Hepatic stellate cell (primary cell): ENCODE measurements around the gene CNTD1.

Experiments
- DNase-seq: peaks from one replicate; pipeline ENCODE4 v3.0.0; 2011; ENCODE audit warnings: low spot score

CNTD1 gene

GRCh38 chr17:42779936-42780850 is 18.5 kb upstream of the CNTD1 start, which contains the start of gene WNK4:
TSS of gene WNK4 (plus strand) at chr17:42780610. CDS start at chr17:42780699, 89 bp downstream.
- DNase-seq = peak; percentile 73

DNA sequence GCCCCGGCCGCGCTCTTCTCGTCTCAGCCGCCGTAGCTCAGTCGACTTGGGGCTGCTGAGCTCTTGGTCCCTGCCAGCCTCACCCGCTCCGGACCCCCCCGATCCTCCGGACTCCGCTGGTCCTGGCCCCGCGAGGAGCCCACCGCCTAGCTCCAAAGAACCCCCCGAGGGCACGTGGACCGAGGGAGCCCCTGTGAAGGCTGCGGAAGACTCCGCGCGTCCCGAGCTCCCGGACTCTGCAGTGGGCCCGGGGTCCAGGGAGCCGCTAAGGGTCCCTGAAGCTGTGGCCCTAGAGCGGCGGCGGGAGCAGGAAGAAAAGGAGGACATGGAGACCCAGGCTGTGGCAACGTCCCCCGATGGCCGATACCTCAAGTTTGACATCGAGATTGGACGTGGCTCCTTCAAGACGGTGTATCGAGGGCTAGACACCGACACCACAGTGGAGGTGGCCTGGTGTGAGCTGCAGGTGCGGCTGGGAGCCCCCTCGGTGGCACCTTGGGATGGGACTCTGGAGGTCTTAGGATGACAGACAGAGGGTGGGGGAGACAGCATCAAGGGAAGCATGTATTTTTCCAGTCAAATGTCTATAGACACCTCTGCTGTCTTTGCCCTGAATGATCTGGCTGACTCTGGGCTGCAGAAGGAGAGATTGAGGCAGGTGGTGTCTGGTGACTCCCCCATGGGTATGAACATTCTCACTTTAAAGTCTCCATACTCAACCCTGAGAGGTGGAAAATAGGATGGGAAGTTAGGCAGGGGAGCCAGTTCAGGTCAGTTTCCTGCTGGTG is 17.6 kb upstream of the CNTD1 start:
- DNase-seq = peak; percentile 29

DNA sequence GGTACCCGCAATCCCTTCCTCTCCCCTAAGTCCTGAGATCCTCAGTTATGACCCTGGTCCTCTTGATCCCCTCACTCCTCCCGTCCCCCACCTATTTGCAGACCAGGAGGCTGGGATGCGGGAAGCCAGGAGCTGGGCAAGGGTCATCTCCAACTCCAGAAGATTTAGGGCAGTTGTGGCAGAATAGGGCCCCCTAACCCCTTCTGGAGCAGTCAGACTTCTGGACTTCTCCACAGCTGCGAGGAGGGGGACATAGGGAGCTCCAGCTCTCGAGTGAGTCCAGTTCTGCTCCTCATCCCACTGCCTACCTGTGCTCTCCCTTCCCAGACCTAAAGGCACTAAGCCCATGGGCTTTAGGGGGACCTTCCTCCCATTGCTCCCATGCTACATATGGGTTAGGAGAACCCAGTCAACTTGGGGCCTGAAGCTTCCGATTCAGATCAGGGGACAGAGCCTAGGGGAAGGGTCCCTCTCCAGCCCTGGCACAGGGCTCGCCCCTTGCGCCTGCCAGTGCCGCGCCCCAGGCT is 17.0 kb upstream of the CNTD1 start:
- peak; percentile 26 for DNase-seq

DNA sequence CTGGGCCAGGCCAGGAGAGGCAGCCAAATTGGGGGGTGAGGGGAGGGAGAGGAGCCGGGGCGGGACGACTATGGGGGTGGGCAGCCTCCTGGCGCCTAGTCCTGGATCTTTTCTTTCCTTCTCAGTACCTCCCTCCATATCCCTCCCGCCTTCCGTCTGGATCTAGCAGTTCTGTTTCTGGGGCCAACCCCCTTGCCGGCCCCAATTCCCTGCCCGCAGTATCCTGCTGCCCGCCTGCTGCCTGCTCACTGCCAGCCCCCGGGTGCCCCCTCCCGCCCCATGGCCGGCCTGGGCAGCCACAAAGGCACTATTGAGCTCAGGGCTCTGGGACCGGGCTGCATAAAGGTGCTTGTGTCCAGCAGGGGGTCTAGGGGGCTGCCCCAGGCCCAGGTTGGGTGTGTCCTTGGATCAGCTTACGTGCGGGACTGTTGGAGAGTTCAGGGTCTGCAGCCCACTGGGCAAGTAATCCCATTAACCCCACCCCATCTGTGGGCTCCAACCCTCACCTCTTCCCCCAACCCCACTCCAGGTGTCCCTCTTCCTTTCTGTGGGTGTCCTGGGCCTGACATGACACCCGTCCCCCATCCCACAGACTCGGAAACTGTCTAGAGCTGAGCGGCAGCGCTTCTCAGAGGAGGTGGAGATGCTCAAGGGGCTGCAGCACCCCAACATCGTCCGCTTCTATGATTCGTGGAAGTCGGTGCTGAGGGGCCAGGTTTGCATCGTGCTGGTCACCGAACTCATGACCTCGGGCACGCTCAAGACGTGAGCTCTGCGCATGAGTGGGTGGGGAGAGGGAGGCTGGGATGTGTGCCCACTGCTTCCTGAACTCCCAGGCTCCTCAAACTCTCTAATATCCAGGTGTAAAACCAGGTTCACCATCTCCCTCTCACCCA is 16.2 kb upstream of the CNTD1 start:
- DNase-seq = peak; percentile 47

DNA sequence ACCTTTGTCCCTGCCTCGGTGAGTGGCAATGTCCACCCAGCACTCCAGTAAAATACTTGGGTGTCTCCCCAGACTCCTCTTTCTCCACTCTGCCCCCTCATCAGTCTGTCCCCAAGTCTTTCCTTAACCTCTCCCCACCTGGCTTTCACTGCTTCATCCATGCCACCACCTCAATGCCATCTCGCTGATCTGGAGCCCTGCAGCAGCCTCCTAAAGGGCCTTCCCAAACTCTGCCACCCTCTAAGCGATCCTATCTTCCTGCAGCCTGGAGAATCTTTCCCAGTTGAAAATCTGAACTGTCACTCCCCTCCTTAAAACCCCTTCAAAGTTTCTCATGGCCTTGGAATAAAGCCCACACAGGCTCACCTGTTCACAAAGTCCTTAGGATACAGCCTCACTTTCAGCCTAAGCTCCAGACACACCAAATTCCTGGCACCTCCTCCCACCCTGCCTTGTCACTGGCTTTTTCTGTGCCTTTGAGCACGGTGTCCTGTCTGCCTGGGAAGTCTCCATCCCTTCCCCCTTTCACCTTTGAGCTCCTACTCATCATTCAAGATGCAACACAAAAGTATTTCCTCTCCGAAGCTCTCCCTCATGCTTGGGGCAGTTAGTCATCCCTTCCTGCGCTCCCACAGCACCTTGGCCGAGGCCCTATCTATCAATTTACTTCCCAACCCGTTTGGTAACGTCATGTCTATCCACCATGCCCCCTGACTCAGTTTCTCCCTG is 15.4 kb upstream of the CNTD1 start:
- DNase-seq = peak; percentile 78

- no peak for DNase-seq
Measured at GRCh38 chr17:42783791-42784138, 14.9 kb upstream of the CNTD1 start.

DNA sequence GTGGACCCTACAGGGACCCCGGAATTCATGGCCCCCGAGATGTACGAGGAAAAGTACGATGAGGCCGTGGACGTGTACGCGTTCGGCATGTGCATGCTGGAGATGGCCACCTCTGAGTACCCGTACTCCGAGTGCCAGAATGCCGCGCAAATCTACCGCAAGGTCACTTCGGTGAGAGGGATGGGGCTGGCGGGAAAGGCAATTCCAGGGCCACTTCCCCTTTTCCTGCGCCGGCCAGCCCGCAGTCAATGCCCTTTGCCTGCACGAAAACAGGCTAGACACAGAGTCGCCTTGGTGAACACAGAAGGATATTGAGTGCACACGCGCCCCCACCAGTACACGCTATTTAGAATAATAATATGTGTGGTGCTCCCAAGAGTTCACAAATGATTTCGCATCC is 14.3 kb upstream of the CNTD1 start:
- no peak for DNase-seq

DNA sequence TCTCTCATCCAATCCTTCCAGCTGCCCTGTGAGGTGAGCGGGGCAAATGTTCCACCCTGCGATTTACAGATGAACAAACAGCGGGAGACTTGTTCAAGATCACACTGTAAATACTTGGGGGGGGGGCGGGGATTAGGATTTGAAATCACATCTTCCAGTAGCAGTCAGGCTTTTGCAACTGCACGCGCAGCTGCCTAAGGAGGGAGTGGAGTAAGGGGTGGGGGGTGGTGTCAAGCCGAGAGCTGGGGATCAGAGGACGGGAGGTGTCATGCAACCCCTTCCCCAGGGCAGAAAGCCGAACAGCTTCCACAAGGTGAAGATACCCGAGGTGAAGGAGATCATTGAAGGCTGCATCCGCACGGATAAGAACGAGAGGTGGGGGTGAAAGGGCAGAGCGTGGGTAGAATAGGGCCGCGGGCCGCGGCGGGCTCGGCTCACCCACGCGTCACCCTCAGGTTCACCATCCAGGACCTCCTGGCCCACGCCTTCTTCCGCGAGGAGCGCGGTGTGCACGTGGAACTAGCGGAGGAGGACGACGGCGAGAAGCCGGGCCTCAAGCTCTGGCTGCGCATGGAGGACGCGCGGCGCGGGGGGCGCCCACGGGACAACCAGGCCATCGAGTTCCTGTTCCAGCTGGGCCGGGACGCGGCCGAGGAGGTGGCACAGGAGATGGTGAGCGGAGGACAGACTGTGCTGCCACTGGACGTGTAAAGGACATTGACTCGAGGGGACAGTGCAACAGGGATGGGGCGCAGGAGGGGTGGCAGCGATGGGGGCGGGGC is 13.7 kb upstream of the CNTD1 start:
- DNase-seq = no peak

- no peak for DNase-seq
Measured at GRCh38 chr17:42787266-42787665, 11.4 kb upstream of the CNTD1 start.

GRCh38 chr17:42791948-42792347 is 6.7 kb upstream of the CNTD1 start:
- DNase-seq = no peak

DNA sequence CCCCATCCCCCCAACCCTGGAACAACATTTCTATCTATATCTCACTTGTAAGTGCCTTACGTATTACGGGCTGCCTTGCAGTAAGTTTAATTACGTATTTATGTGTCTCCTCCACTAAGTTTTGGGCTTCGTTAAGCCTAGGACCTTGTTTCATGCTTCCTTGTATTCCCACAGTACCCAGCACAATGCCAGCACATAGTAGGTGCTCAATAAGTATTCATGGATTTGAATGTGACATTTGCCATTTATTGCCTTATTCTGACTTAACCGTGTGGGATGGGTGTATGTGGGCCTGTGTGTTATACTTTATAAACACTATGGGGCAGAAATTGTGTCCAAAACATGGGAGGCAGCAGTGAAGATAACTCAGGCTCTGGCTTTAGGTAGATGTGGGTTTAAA is 6.1 kb upstream of the CNTD1 start:
- DNase-seq = no peak

- DNase-seq = no peak
Measured at GRCh38 chr17:42795061-42795460, 3.6 kb upstream of the CNTD1 start.

DNA sequence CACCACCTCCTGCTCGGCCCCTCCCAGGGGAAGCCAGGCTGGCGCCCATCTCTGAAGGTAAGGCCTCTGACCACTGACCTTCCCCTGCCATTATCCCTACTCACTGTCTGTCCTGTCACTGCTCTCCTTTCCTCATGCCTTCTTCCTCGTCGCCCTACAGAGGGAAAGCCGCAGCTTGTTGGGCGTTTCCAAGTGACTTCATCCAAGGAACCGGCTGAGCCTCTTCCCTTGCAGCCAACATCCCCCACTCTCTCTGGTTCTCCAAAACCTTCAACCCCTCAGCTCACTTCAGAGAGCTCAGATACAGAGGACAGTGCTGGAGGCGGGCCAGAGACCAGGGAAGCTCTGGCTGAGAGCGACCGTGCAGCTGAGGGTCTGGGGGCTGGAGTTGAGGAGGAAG is 3.2 kb upstream of the CNTD1 start:
- no peak for DNase-seq

DNA sequence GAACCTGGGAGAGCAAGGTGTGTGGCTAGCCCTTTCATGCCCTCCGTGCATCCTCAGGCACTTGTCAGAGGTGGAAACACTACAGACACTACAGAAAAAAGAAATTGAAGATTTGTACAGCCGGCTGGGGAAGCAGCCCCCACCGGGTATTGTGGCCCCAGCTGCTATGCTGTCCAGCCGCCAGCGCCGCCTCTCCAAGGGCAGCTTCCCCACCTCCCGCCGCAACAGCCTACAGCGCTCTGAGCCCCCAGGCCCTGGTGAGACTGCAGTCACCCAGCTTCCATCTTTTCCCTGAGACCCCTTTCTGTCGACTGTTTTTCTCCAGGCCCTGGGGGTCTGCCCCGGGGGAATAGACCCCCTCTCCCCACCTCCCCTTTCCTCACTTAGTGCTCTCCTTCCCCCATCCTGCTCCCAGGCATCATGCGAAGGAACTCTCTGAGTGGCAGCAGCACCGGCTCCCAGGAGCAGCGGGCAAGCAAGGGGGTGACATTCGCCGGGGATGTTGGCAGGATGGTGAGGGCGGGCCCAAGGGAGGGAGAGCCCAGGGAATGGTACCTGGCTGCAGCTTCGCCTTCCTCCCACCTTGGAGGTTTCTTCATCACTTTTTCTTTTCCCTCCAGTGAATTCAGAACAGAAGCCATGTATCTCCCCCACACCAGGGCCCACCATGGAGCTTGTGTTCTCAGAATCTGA is 2.4 kb upstream of the CNTD1 start:
- no peak for DNase-seq

DNA sequence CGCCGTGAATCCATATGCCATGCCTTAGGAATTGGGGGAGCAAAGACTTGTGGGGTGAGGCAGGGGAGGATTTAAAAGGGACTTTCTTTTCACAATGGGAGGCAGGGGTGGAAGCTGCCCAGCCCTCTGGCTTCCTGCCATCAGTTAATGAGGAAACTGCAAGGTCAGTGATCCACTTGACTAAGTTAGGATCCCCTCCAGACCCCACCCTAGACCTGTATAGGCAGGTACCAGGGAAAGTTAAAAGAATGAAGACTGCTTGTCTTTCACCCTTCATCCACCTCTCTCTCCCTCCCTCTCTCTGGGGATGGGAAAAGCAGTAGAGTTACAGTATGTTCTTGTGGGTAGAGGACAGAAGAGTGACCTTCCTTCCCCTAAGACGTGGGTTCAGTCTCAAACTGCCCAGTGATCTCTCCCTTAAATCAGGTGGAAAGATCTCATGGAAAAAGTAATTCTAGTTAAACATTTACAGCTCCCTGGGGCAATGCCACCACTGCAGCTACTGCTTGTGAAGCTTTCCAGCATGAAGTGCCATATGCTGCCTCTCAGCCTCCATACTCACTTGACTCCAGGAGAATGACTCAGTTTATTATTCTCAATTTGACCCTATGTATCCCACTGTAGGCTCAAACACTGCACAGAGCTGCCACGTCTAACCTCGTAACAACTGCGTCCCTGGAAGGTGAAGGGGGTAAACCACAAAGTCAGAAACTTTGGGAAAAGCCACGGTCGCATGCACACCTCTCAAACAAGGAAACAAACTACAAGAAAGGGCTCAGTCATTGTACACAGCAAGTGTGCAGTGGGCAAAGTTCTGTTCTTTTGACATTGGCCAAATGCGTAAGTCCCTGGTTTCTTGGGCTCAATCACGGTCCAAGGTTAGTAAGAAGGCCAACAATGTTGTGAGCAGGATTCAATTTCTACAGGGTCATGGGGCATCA is 1.3 kb upstream of the CNTD1 start:
- no peak for DNase-seq

DNA sequence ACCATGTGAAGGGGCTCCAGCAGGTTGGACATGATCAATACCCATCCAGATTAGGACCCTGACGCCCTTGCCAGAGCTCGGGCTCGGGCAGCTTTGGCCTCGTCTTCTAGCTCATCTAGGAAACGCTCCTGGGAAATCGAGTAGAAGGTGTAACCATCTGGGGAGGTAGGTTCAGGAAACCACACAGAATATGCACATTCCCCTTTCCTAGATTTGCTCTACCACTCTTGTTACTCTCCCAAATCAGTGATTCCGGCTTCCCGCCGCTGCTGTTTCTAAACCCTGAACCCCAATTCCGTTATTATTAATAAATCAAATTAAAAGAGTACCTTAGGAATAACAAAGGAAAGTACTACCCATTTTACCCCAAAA is 664 bp upstream of the CNTD1 start:
- no peak for DNase-seq

DNA sequence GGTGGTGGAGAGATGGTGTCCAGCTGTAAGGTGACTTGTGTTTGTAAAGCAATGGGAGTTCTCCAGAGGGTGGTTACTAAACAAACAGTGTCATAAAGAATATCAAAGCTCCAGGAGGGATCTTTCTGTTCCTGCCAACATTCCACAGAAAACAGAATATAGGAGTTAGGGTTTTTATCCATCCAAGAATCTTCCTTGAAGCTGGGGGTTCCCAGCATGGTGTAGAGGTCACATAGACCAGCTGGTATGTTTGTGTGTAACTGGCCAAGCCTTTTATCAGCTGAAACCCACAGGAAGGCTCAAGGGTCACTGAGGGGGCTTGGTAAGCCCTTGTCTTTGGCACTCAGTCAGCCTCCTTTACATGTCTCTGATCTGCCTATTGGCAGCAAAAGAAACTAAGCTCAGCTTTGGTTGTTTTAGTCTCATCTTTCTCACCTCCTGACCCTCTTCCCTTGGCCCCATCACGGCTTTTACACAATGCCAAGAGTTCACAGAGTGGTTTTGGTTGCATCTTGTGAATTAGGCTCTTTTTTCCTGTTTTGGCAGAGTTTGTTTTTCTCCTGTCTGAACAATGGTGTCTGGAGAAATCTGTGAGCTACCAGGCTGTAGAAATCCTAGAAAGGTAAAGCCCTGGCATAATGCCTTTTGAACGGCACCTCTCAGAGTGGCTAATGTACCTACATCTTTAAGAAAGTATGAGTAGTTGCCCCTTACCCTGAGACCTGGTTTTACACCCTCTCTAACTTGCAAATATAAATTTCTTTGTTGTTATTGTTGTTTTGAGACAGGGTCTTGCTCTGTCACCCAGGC is 4.6 kb downstream of the CNTD1 start:
- DNase-seq = no peak

DNA sequence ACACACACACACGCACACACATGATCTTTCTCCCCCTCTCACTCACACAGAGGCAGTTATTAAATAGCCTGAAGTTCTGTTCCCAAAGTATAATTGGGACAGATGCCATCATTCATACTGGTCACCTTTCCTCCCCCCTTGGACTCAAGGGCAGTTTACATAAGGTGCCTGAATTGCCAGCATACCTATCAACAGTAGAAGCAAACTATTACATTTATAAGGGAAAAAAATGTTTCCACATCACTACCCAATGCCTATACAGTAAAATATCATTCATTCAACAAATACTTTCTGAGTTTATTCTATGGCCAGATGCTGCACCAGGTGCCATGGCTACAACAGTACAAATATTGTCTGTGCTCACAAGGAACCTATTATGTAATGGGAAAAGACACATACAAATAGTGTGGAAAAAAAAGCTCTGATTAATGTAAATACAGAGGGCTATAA is 6.3 kb downstream of the CNTD1 start:
- DNase-seq = no peak
